Skeletal muscle satellite cell (primary cell): ENCODE results near the gene NECAP2.

ENCODE experiments used
- H3K27me3 ChIP-seq: 2 replicates; pipeline ENCODE4 v1.7.0; 2013; ENCODE audit warnings: low read length; ENCODE audit not compliant: control insufficient read depth, insufficient read depth
- H3K36me3 ChIP-seq: 2 replicates; pipeline ENCODE4 v1.7.0; 2013; ENCODE audit warnings: mild to moderate bottlenecking, control low read depth, low read length; ENCODE audit not compliant: insufficient read depth
- H3K4me1 ChIP-seq: 2 replicates; pipeline ENCODE4 v1.7.0; 2013; ENCODE audit warnings: low read length; ENCODE audit not compliant: control insufficient read depth, insufficient read depth
- H3K4me2 ChIP-seq: 2 replicates; pipeline ENCODE4 v1.7.0; 2013; ENCODE audit warnings: mild to moderate bottlenecking, low read length
- H3K4me3 ChIP-seq: 2 replicates; pipeline ENCODE4 v1.7.0; 2013; ENCODE audit warnings: low read length
- H3K9ac ChIP-seq: 2 replicates; pipeline ENCODE4 v1.7.0; 2013; ENCODE audit warnings: mild to moderate bottlenecking, low read depth, low read length, moderate library complexity
- H3K9me3 ChIP-seq: replicated peaks from 2 replicates; pipeline ENCODE4 v1.7.0; 2013; ENCODE audit warnings: mild to moderate bottlenecking, control low read depth, low read length

Gene NECAP2

GRCh38 chr1:16434007-16434406 is 6.5 kb upstream of the NECAP2 start:
- Histone ChIP-seq H3K9ac (no peak overlapping the region), H3K4me3 (no peak overlapping the region), H3K27me3 (no peaks in the 10 kb centered on the region), H3K4me2 (no peak overlapping the region), H3K9me3 (no peaks in the 10 kb centered on the region), H3K36me3 (no peaks in the 10 kb centered on the region), H3K4me1 (no peaks in the 10 kb centered on the region)

- Histone ChIP-seq H3K9ac (no peak overlapping the region), H3K9me3 (no peaks in the 10 kb centered on the region), H3K4me2 (no peak overlapping the region), H3K4me1 (no peaks in the 10 kb centered on the region), H3K4me3 (no peak overlapping the region), H3K36me3 (no peaks in the 10 kb centered on the region), H3K27me3 (no peaks in the 10 kb centered on the region)
Measured at GRCh38 chr1:16434501-16434900, 6.0 kb upstream of the NECAP2 start.

GRCh38 chr1:16436946-16437474 is 3.5 kb upstream of the NECAP2 start, which contains the start of gene SPATA21:
Gene SPATA21, minus strand, starts transcription at chr1:16437424. Its CDS starts 6,053 bp downstream, at chr1:16431371.
- Histone ChIP-seq H3K9me3 (no peaks in the 10 kb centered on the region), H3K36me3 (peaks cover 4% of the 10 kb centered on the region), H3K4me3 (no peak within 1 kb of the TSS), H3K4me1 (peaks cover 9% of the 10 kb centered on the region), H3K9ac (no peak within 1 kb of the TSS), H3K27me3 (no peaks in the 10 kb centered on the region), H3K4me2 (no peak within 1 kb of the TSS)

GRCh38 chr1:16438516-16438915 is 2.0 kb upstream of the NECAP2 start:
- peaks cover 14% of the 10 kb centered on the region for H3K4me1 ChIP-seq
- no peaks in the 10 kb centered on the region for H3K27me3 ChIP-seq
- no peak overlapping the region for H3K4me2 ChIP-seq
- H3K4me3 ChIP-seq: no peak overlapping the region
- H3K9ac ChIP-seq: no peak overlapping the region
- H3K36me3 ChIP-seq: peaks cover 18% of the 10 kb centered on the region
- H3K9me3 ChIP-seq: no peaks in the 10 kb centered on the region

- H3K36me3 ChIP-seq: peaks cover 22% of the 10 kb centered on the region
- H3K4me1 ChIP-seq: peaks cover 14% of the 10 kb centered on the region
- H3K4me2 ChIP-seq: no peak overlapping the region
- H3K27me3 ChIP-seq: no peaks in the 10 kb centered on the region
- no peak overlapping the region for H3K9ac ChIP-seq
- no peaks in the 10 kb centered on the region for H3K9me3 ChIP-seq
- no peak overlapping the region for H3K4me3 ChIP-seq
Measured at GRCh38 chr1:16438924-16439323, 1.6 kb upstream of the NECAP2 start.

GRCh38 chr1:16440131-16440469 is 424 bp upstream of the NECAP2 start:
- Histone ChIP-seq H3K9me3 (no peaks in the 10 kb centered on the region), H3K4me2 (peak overlapping the region; percentile 79), H3K27me3 (no peaks in the 10 kb centered on the region), H3K4me3 (peak overlapping the region; percentile 85), H3K9ac (peak overlapping the region; percentile 97), H3K36me3 (peaks cover 31% of the 10 kb centered on the region), H3K4me1 (peaks cover 14% of the 10 kb centered on the region)

- H3K4me2 ChIP-seq: peak overlapping the region; percentile 79
- H3K36me3 ChIP-seq: peaks cover 40% of the 10 kb centered on the region
- peaks cover 14% of the 10 kb centered on the region for H3K4me1 ChIP-seq
- no peaks in the 10 kb centered on the region for H3K9me3 ChIP-seq
- H3K27me3 ChIP-seq: no peaks in the 10 kb centered on the region
- H3K9ac ChIP-seq: peak overlapping the region; percentile 97
- peak overlapping the region; percentile 85 for H3K4me3 ChIP-seq
Measured at GRCh38 chr1:16441282-16441665, 750 bp downstream of the NECAP2 start.

- Histone ChIP-seq H3K9ac (no peak overlapping the region), H3K9me3 (no peaks in the 10 kb centered on the region), H3K4me1 (peaks cover 14% of the 10 kb centered on the region), H3K36me3 (peaks cover 44% of the 10 kb centered on the region), H3K27me3 (no peaks in the 10 kb centered on the region), H3K4me2 (peak overlapping the region; percentile 79), H3K4me3 (no peak overlapping the region)
Measured at GRCh38 chr1:16442265-16442664, 1.7 kb downstream of the NECAP2 start.

GRCh38 chr1:16442941-16443340 is 2.4 kb downstream of the NECAP2 start:
- peaks cover 14% of the 10 kb centered on the region for H3K4me1 ChIP-seq
- no peaks in the 10 kb centered on the region for H3K27me3 ChIP-seq
- no peak overlapping the region for H3K4me3 ChIP-seq
- no peaks in the 10 kb centered on the region for H3K9me3 ChIP-seq
- H3K36me3 ChIP-seq: peaks cover 51% of the 10 kb centered on the region
- H3K9ac ChIP-seq: no peak overlapping the region
- H3K4me2 ChIP-seq: no peak overlapping the region

- no peak overlapping the region for H3K4me2 ChIP-seq
- H3K4me3 ChIP-seq: no peak overlapping the region
- no peaks in the 10 kb centered on the region for H3K9me3 ChIP-seq
- no peaks in the 10 kb centered on the region for H3K27me3 ChIP-seq
- peaks cover 63% of the 10 kb centered on the region for H3K36me3 ChIP-seq
- H3K4me1 ChIP-seq: peaks cover 14% of the 10 kb centered on the region
- no peak overlapping the region for H3K9ac ChIP-seq
Measured at GRCh38 chr1:16443975-16444770, 3.6 kb downstream of the NECAP2 start.

GRCh38 chr1:16445052-16445451 is 4.5 kb downstream of the NECAP2 start:
- H3K27me3 ChIP-seq: no peaks in the 10 kb centered on the region
- no peak overlapping the region for H3K4me2 ChIP-seq
- H3K4me3 ChIP-seq: no peak overlapping the region
- H3K9ac ChIP-seq: no peak overlapping the region
- peaks cover 13% of the 10 kb centered on the region for H3K4me1 ChIP-seq
- no peaks in the 10 kb centered on the region for H3K9me3 ChIP-seq
- peaks cover 72% of the 10 kb centered on the region for H3K36me3 ChIP-seq

GRCh38 chr1:16446116-16446515 is 5.6 kb downstream of the NECAP2 start:
- no peak overlapping the region for H3K9ac ChIP-seq
- H3K4me3 ChIP-seq: no peak overlapping the region
- H3K27me3 ChIP-seq: no peaks in the 10 kb centered on the region
- peaks cover 10% of the 10 kb centered on the region for H3K4me1 ChIP-seq
- H3K9me3 ChIP-seq: no peaks in the 10 kb centered on the region
- peaks cover 79% of the 10 kb centered on the region for H3K36me3 ChIP-seq
- no peak overlapping the region for H3K4me2 ChIP-seq
